Neuronal stem cell (in vitro differentiated cells): ENCODE data around the gene EYA3.

ENCODE experiments used
- DNase-seq: peaks from one replicate; pipeline ENCODE4 v3.0.0-alpha.2; 2013; ENCODE audit warnings: low spot score
- H2AFZ ChIP-seq: one replicate; pipeline ENCODE4 v1.6.1; 2013; ENCODE audit warnings: mild to moderate bottlenecking, low read length, inconsistent platforms
- H2AK5ac ChIP-seq: 2 replicates; pipeline ENCODE4 v1.6.1; 2013; ENCODE audit warnings: low read depth, mild to moderate bottlenecking, inconsistent platforms, low read length, moderate library complexity, mixed read lengths
- H2BK120ac ChIP-seq: 2 replicates; pipeline ENCODE4 v1.6.1; 2013; ENCODE audit warnings: low read depth, mild to moderate bottlenecking, inconsistent platforms, low read length, moderate library complexity, mixed read lengths
- H2BK12ac ChIP-seq: one replicate; pipeline ENCODE4 v1.6.1; 2013; ENCODE audit warnings: low read length, inconsistent platforms
- H2BK15ac ChIP-seq: 2 replicates; pipeline ENCODE4 v1.6.1; 2013; ENCODE audit warnings: mild to moderate bottlenecking, low read length, inconsistent platforms, mixed read lengths
- H2BK5ac ChIP-seq: one replicate; pipeline ENCODE4 v1.6.1; 2013; ENCODE audit warnings: inconsistent platforms, mild to moderate bottlenecking, low read length, moderate library complexity
- H3K14ac ChIP-seq: one replicate; pipeline ENCODE4 v1.6.1; 2013; ENCODE audit warnings: low read length, inconsistent platforms
- H3K18ac ChIP-seq: 2 replicates; pipeline ENCODE4 v1.6.1; 2013; ENCODE audit warnings: low read length, inconsistent platforms
- H3K23ac ChIP-seq: 2 replicates; pipeline ENCODE4 v1.6.1; 2013; ENCODE audit warnings: low read depth, mild to moderate bottlenecking, mixed read lengths, low read length, inconsistent platforms; ENCODE audit not compliant: poor library complexity
- H3K27ac ChIP-seq: replicated peaks from 3 replicates; pipeline ENCODE4 v1.5.1; 2013; ENCODE audit warnings: low read length, inconsistent platforms
- H3K27me3 ChIP-seq, 3 experiments: 2 replicates each; pipeline ENCODE4 v1.6.1; 2013; ENCODE audit warnings: low read length in 3 of 3, mild to moderate bottlenecking in 2 of 3, inconsistent platforms in 1 of 3, low read depth in 1 of 3, mixed read lengths in 1 of 3, moderate library complexity in 1 of 3; ENCODE audit not compliant: control insufficient read depth in 3 of 3, insufficient read depth in 3 of 3
- H3K36me3 ChIP-seq, 2 donors: replicated peaks in 1 of 2; 2 replicates each; pipeline ENCODE4 v1.6.1; 2013; ENCODE audit warnings: low read length in 2 of 2; ENCODE audit not compliant: control insufficient read depth in 2 of 2, insufficient read depth in 2 of 2
- H3K4ac ChIP-seq: 2 replicates; pipeline ENCODE4 v1.6.1; 2013; ENCODE audit warnings: inconsistent platforms, mild to moderate bottlenecking, low read length, moderate library complexity
- H3K4me1 ChIP-seq, 2 donors: 1 replicate in 1 of 2; 2 replicates in 1 of 2; pipeline ENCODE4 v1.6.1; 2013; ENCODE audit warnings: low read length in 2 of 2, low read depth in 1 of 2; ENCODE audit not compliant: control insufficient read depth in 2 of 2, insufficient read depth in 1 of 2
- H3K4me2 ChIP-seq: one replicate; pipeline ENCODE4 v1.6.1; 2013; ENCODE audit warnings: mild to moderate bottlenecking, low read length, inconsistent platforms; ENCODE audit not compliant: insufficient read depth, poor library complexity, severe bottlenecking
- H3K4me3 ChIP-seq, 2 donors: 2 replicates each; pipeline ENCODE4 v1.5.1; 2013; ENCODE audit warnings: low read length in 2 of 2, mild to moderate bottlenecking in 2 of 2, inconsistent platforms in 1 of 2, moderate library complexity in 1 of 2
- H3K79me1 ChIP-seq: one replicate; pipeline ENCODE4 v1.6.1; 2013; ENCODE audit warnings: low read depth, mild to moderate bottlenecking, inconsistent platforms, low read length, moderate library complexity
- H3K9ac ChIP-seq: one replicate; pipeline ENCODE4 v1.6.1; 2013; ENCODE audit warnings: mild to moderate bottlenecking, low read depth, low read length, inconsistent platforms; ENCODE audit not compliant: poor library complexity
- H3K9me3 ChIP-seq, 2 donors: replicated peaks in 1 of 2; 2 replicates each; pipeline versions ENCODE3 to v1.6.1; 2013; ENCODE audit warnings: low read length in 2 of 2, mild to moderate bottlenecking in 2 of 2, inconsistent platforms in 1 of 2, low read depth in 1 of 2, mixed read lengths in 1 of 2, moderate library complexity in 1 of 2; ENCODE audit not compliant: control insufficient read depth in 2 of 2, insufficient read depth in 1 of 2
- H4K8ac ChIP-seq: one replicate; pipeline ENCODE4 v1.6.1; 2013; ENCODE audit warnings: low read depth, mild to moderate bottlenecking, inconsistent platforms, low read length, moderate library complexity
- H4K91ac ChIP-seq: one replicate; pipeline ENCODE4 v1.6.1; 2013; ENCODE audit warnings: low read length, low read depth, mild to moderate bottlenecking, inconsistent platforms; ENCODE audit not compliant: poor library complexity
- WGBS, 2 donors: extraction: QIAGEN DNeasy Blood & Tissue Kit; methylation state at CpG; one replicate each; pipeline ENCODE4 v1.1.7; 2013; ENCODE audit warnings: missing lambda C conversion rate in 2 of 2, mixed read lengths in 1 of 2; ENCODE audit not compliant: insufficient read length in 2 of 2, insufficient replicate concordance in 1 of 2; ENCODE audit errors: extremely low coverage in 2 of 2; 5-methylcytosine and 5-hydroxymethylcytosine counted together

The EYA3 gene

GRCh38 chr1:28096210-28097099 lies 8.0 kb upstream of the EYA3 start:
- Histone ChIP-seq H3K23ac (no peak overlapping the region), H2AFZ (no peak overlapping the region), H3K9me3 (no peaks in the 10 kb centered on the region), H4K91ac (no peak overlapping the region), H2AK5ac (no peak overlapping the region), H3K18ac (no peak overlapping the region), H2BK5ac (no peak overlapping the region), H3K4me2 (no peak overlapping the region), H3K14ac (no peak overlapping the region), H3K36me3 (no peaks in the 10 kb centered on the region), H2BK15ac (no peak overlapping the region), H3K4me3 (no peak overlapping the region), H3K27me3 (no peaks in the 10 kb centered on the region), H4K8ac (no peak overlapping the region), H3K79me1 (no peaks in the 10 kb centered on the region), H2BK12ac (no peak overlapping the region), H2BK120ac (no peak overlapping the region), H3K9ac (no peak overlapping the region), H3K27ac (no peak overlapping the region), H3K4me1 (no peaks in the 10 kb centered on the region), H3K4ac (no peak overlapping the region)
- DNase-seq = no peak
- no CpG with 5 or more reads among the region's 17 CpGs for whole genome bisulfite sequencing, 2 donors

GRCh38 chr1:28091043-28091781 lies 2.8 kb upstream of the EYA3 start:
- Histone ChIP-seq H2BK120ac (no peak overlapping the region), H3K36me3 (no peaks in the 10 kb centered on the region), H3K4me2 (no peak overlapping the region), H2BK15ac (no peak overlapping the region), H3K4me1 (no peaks in the 10 kb centered on the region), H3K18ac (no peak overlapping the region), H3K9me3 (no peaks in the 10 kb centered on the region), H3K23ac (no peak overlapping the region), H3K9ac (no peak overlapping the region), H3K27ac (no peak overlapping the region), H2AFZ (no peak overlapping the region), H4K8ac (no peak overlapping the region), H3K14ac (no peak overlapping the region), H3K4ac (no peak overlapping the region), H2BK5ac (no peak overlapping the region), H2AK5ac (no peak overlapping the region), H3K79me1 (no peaks in the 10 kb centered on the region), H2BK12ac (no peak overlapping the region), H4K91ac (no peak overlapping the region), H3K27me3 (no peaks in the 10 kb centered on the region), H3K4me3 (no peak overlapping the region)
- WGBS, 2 donors = no CpG with 5 or more reads among the region's 6 CpGs
- DNase-seq = peak; percentile 48

GRCh38 chr1:28087614-28088167 lies 719 bp downstream of the EYA3 start:
- no peaks in the 10 kb centered on the region for H3K9me3 ChIP-seq
- H3K36me3 ChIP-seq = no peaks in the 10 kb centered on the region
- no peak overlapping the region for H3K23ac ChIP-seq
- H2BK5ac ChIP-seq = no peak overlapping the region
- H3K14ac ChIP-seq = no peak overlapping the region
- peak overlapping the region; percentile 68 to 85 for H3K4me3 ChIP-seq
- H3K4ac ChIP-seq = no peak overlapping the region
- no peaks in the 10 kb centered on the region for H3K27me3 ChIP-seq
- H2BK120ac ChIP-seq = no peak overlapping the region
- no peak for DNase-seq
- no peak overlapping the region for H3K18ac ChIP-seq
- no peak overlapping the region for H4K91ac ChIP-seq
- peak overlapping the region; percentile 86 for H3K27ac ChIP-seq
- no peak overlapping the region for H2BK12ac ChIP-seq
- H3K4me1 ChIP-seq = no peaks in the 10 kb centered on the region
- H2BK15ac ChIP-seq = no peak overlapping the region
- H3K9ac ChIP-seq = peak overlapping the region; percentile 93
- H2AFZ ChIP-seq = peak overlapping the region; percentile 90
- no peak overlapping the region for H4K8ac ChIP-seq
- H2AK5ac ChIP-seq = no peak overlapping the region
- no CpG with 5 or more reads among the region's 16 CpGs for WGBS, 2 donors
- H3K79me1 ChIP-seq = no peaks in the 10 kb centered on the region
- peak overlapping the region; percentile 89 for H3K4me2 ChIP-seq

- no peak overlapping the region for H2AK5ac ChIP-seq
- H3K4me3 ChIP-seq = peak overlapping the region in 1 of 2 donors; percentile 68
- no peak overlapping the region for H2BK15ac ChIP-seq
- no peak overlapping the region for H4K91ac ChIP-seq
- H3K4ac ChIP-seq = no peak overlapping the region
- DNase-seq = no peak
- H3K9ac ChIP-seq = no peak overlapping the region
- H3K23ac ChIP-seq = no peak overlapping the region
- no peaks in the 10 kb centered on the region for H3K36me3 ChIP-seq
- H3K14ac ChIP-seq = no peak overlapping the region
- H4K8ac ChIP-seq = no peak overlapping the region
- H3K79me1 ChIP-seq = no peaks in the 10 kb centered on the region
- H2BK120ac ChIP-seq = no peak overlapping the region
- no peaks in the 10 kb centered on the region for H3K9me3 ChIP-seq
- H2BK12ac ChIP-seq = no peak overlapping the region
- H3K4me1 ChIP-seq = no peaks in the 10 kb centered on the region
- no peak overlapping the region for H3K27ac ChIP-seq
- H2BK5ac ChIP-seq = no peak overlapping the region
- no CpG with 5 or more reads among the region's 1 CpG for WGBS, 2 donors
- H3K27me3 ChIP-seq = no peaks in the 10 kb centered on the region
- no peak overlapping the region for H3K4me2 ChIP-seq
- no peak overlapping the region for H3K18ac ChIP-seq
- no peak overlapping the region for H2AFZ ChIP-seq
Observed at GRCh38 chr1:28086651-28087050, 1.8 kb downstream of the EYA3 start.
